ENCODE measurements around the gene CEP350.

Gene CEP350

DNA sequence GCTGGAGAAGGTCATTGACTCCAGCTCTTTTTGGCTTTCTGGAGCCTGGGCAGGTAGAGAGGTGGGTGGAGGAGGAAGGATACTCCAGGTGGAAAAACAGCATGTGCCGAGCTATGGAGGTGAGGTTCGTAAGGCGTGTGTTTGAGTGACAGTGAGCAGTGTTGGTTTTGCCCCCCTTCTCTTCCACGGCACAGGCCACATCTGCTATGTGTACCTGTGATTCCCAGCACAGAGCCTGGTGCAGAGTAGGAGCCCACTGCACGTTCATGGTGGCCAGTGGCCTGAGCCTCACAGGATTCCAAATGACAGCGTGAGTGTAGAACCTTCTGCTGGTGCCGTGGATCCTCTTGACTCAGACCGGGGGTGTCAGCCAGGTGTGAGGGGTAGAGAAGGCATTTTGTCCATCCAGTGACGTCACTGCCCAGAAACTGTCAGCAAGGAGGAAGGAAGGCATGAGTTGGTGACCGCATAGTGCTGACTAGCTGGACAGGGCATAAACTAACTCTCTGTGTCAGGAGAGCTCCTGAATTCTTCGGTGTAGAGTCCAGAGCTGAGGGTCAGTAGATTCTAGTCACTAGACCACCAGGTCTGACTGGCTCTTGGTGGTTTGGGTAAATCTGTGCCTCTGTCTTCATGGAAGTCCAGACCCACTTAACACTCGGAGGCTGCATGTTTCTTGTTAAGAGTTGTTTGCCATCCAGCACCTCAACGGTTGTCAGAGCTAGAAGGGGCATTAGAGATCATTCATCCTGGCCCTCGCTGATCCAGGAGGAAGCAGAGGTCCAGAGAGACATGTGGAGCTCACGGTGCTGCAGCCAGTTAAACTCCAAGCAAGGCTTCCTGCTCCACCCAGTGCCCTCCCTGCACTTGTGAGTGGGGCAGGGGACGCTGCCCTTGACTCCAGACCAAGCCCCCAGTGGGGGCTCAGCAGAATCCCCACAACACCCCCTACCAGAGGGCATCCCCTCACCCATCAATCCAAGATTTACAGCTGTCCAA lies 203.8 kb downstream of the CEP350 start:
- DNase-seq = no peak

DNA sequence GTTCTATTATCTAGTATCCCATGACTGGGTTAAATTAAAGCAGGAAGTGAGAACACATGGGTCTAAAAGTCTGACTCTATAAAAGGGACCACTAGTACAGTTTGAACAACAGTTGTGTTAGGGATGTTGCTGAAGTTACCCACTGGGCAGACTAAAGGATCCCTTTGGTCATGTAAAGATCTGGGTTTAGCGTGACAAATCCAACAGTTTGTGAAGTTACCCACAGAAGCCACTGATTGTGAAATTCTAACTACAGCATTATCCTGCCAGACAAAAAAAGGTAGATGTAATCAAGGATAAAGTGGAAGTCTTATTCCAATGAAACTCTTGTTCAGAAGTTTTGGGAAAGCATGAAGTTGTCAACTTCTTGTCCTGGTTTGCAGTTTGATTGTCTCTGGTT lies 205.7 kb downstream of the CEP350 start:
- no peak for DNase-seq

DNA sequence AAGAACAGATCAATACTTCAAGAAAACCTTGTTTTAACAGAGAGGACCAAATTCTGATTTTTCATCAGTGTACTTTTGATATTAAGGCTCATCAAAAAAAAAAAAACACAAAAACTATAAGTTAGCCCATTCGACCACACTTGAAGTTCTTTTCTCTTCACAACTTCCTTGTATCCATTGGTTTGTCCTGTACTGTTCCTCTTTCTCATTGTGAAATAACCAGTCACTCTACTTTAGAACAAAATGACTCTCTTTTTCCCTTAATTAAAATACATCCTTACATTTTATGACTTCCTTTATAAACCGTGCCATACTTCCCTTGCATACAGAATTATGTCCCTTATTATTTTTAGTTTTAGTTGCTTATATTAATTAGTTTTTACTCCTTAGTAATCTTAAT lies 208.4 kb downstream of the CEP350 start:
- no peak for DNase-seq

All from stimulated activated CD4-positive, alpha-beta T cell treated with anti-CD3 and anti-CD28 coated beads, Interleukin-4, amount 100 ng/mL, for 24 hours (primary cell).